H9 (cell line): ENCODE measurements around the gene ZMAT5. TPM values are rescaled to one million over a fixed set of nuclear protein-coding genes. Genes with fewer than 3 reads are reported as not detected.
A peak's percentile ranks its signal among the peaks of the same experiment; 100 is the strongest.

Experiments used
- DNase-seq: peaks from one replicate; pipeline ENCODE4 v3.0.0-alpha.2; 2017
- H2AFZ ChIP-seq: one replicate; pipeline ENCODE4 v1.6.1; 2013; ENCODE audit warnings: mild to moderate bottlenecking, low read length, control low read depth, moderate library complexity
- H2AK5ac ChIP-seq: 2 replicates; pipeline ENCODE4 v1.6.1; 2013; ENCODE audit warnings: low read length, control low read depth, mixed read lengths; ENCODE audit not compliant: insufficient read length
- H2BK120ac ChIP-seq: one replicate; pipeline ENCODE4 v1.6.1; 2013; ENCODE audit warnings: low read depth, mild to moderate bottlenecking, low read length, control low read depth, inconsistent platforms; ENCODE audit not compliant: poor library complexity, severe bottlenecking
- H2BK12ac ChIP-seq: 2 replicates; pipeline ENCODE4 v1.6.1; 2013; ENCODE audit warnings: low read length, control low read depth, mixed read lengths, low read depth; ENCODE audit not compliant: insufficient read length
- H2BK15ac ChIP-seq: 2 replicates; pipeline ENCODE4 v1.6.1; 2013; ENCODE audit warnings: low read depth, low read length, control low read depth
- H2BK20ac ChIP-seq: one replicate; pipeline ENCODE4 v1.6.1; 2013; ENCODE audit warnings: low read depth, mild to moderate bottlenecking, low read length, control low read depth, inconsistent platforms; ENCODE audit not compliant: poor library complexity, severe bottlenecking
- H2BK5ac ChIP-seq: 2 replicates; pipeline ENCODE4 v1.6.1; 2013; ENCODE audit warnings: low read length, control low read depth, mixed read lengths; ENCODE audit not compliant: insufficient read length
- H3K14ac ChIP-seq: 2 replicates; pipeline ENCODE4 v1.6.1; 2013; ENCODE audit warnings: low read length, control low read depth; ENCODE audit not compliant: insufficient read depth
- H3K18ac ChIP-seq: 2 replicates; pipeline ENCODE4 v1.6.1; 2013; ENCODE audit warnings: low read depth, mild to moderate bottlenecking, mixed read lengths, low read length, control low read depth; ENCODE audit not compliant: insufficient read length
- H3K23ac ChIP-seq: 2 replicates; pipeline ENCODE4 v1.6.1; 2013; ENCODE audit warnings: low read length, control low read depth, mixed read lengths, low read depth; ENCODE audit not compliant: insufficient read length
- H3K23me2 ChIP-seq: 2 replicates; pipeline ENCODE4 v1.6.1; 2013; ENCODE audit warnings: low read depth, mild to moderate bottlenecking, mixed read lengths, low read length, control low read depth; ENCODE audit not compliant: insufficient read length, poor library complexity, severe bottlenecking
- H3K27ac ChIP-seq: 2 replicates; pipeline ENCODE4 v1.5.1; 2013; ENCODE audit warnings: low read length, control low read depth, mixed read lengths, low read depth; ENCODE audit not compliant: insufficient read length
- H3K27me3 ChIP-seq: 2 replicates; pipeline ENCODE4 v1.6.1; 2013; ENCODE audit warnings: low read length, control low read depth, inconsistent platforms; ENCODE audit not compliant: insufficient read depth
- H3K4ac ChIP-seq: 2 replicates; pipeline ENCODE4 v1.6.1; 2013; ENCODE audit warnings: low read depth, mild to moderate bottlenecking, control low read depth, inconsistent platforms, low read length, moderate library complexity
- H3K4me1 ChIP-seq: 2 replicates; pipeline ENCODE4 v1.6.1; 2013; ENCODE audit warnings: low read length, control low read depth, inconsistent platforms; ENCODE audit not compliant: insufficient read depth
- H3K4me2 ChIP-seq: 2 replicates; pipeline ENCODE4 v1.6.1; 2013; ENCODE audit warnings: low read length, control low read depth, mixed read lengths; ENCODE audit not compliant: insufficient read length, insufficient read depth
- H3K56ac ChIP-seq: 2 replicates; pipeline ENCODE4 v1.6.1; 2013; ENCODE audit warnings: low read depth, mild to moderate bottlenecking, mixed read lengths, low read length, control low read depth; ENCODE audit not compliant: insufficient read length
- H3K79me1 ChIP-seq: 2 replicates; pipeline ENCODE4 v1.6.1; 2013; ENCODE audit warnings: low read depth, mild to moderate bottlenecking, moderate library complexity, low read length, control low read depth, inconsistent platforms; ENCODE audit not compliant: insufficient read depth, poor library complexity, severe bottlenecking
- H3K79me2 ChIP-seq: 2 replicates; pipeline ENCODE4 v1.6.1; 2013; ENCODE audit warnings: low read length, control low read depth, inconsistent platforms; ENCODE audit not compliant: insufficient read depth
- H3K9ac ChIP-seq: 2 replicates; pipeline ENCODE4 v1.6.1; 2013; ENCODE audit warnings: low read length, control low read depth, mixed read lengths; ENCODE audit not compliant: insufficient read length; ENCODE audit errors: extremely low read depth
- H3K9me3 ChIP-seq: one replicate; pipeline ENCODE4 v1.6.1; 2013; ENCODE audit warnings: low read depth, low read length, inconsistent platforms; ENCODE audit not compliant: control insufficient read depth
- H3T11ph ChIP-seq: one replicate; pipeline ENCODE4 v1.6.1; 2013; ENCODE audit warnings: mild to moderate bottlenecking, low read length, control low read depth, inconsistent platforms
- H4K20me1 ChIP-seq: one replicate; pipeline ENCODE4 v1.6.1; 2013; ENCODE audit not compliant: control insufficient read depth, insufficient read length, insufficient read depth
- H4K5ac ChIP-seq: 2 replicates; pipeline ENCODE4 v1.6.1; 2013; ENCODE audit warnings: low read depth, mild to moderate bottlenecking, mixed read lengths, low read length, control low read depth; ENCODE audit not compliant: insufficient read length
- H4K8ac ChIP-seq: replicated peaks from 2 replicates; pipeline ENCODE4 v1.6.1; 2013; ENCODE audit warnings: low read length, control low read depth, mixed read lengths, low read depth; ENCODE audit not compliant: insufficient read length
- H4K91ac ChIP-seq: 2 replicates; pipeline ENCODE4 v1.6.1; 2013; ENCODE audit warnings: low read depth, mild to moderate bottlenecking, moderate library complexity, mixed read lengths, low read length, control low read depth; ENCODE audit not compliant: insufficient read length
- H3K27ac Mint-ChIP-seq, 3 experiments: 2 replicates in 2 of 3; 3 replicates in 1 of 3; pipeline ENCODE4 v1.8.0; 2020 to 2021; ENCODE audit warnings: mixed read lengths in 3 of 3, mild to moderate bottlenecking in 1 of 3, moderate library complexity in 1 of 3
- H3K27me3 Mint-ChIP-seq: 2 replicates; pipeline ENCODE4 v1.8.0; 2021; ENCODE audit warnings: low read depth, mild to moderate bottlenecking, moderate library complexity, mixed read lengths
- H3K36me3 Mint-ChIP-seq, 3 experiments: 2 replicates in 2 of 3; 3 replicates in 1 of 3; pipeline ENCODE4 v1.8.0; 2020 to 2021; ENCODE audit warnings: low read depth in 3 of 3, mixed read lengths in 3 of 3; ENCODE audit not compliant: insufficient read depth in 1 of 3
- H3K4me1 Mint-ChIP-seq, 2 experiments: 2 replicates each; pipeline ENCODE4 v1.8.0; 2020; ENCODE audit warnings: mixed read lengths in 2 of 2
- H3K4me3 Mint-ChIP-seq, 2 experiments: 2 replicates in 1 of 2; 3 replicates in 1 of 2; pipeline ENCODE4 v1.8.0; 2020 to 2021; ENCODE audit warnings: mild to moderate bottlenecking in 2 of 2, mixed read lengths in 2 of 2, moderate library complexity in 1 of 2
- H3K9me3 Mint-ChIP-seq, 2 experiments: 2 replicates in 1 of 2; 3 replicates in 1 of 2; pipeline ENCODE4 v1.8.0; 2020; ENCODE audit warnings: mild to moderate bottlenecking in 2 of 2, mixed read lengths in 2 of 2, moderate library complexity in 1 of 2
- CTCF ChIP-seq: fragments of 200-600 bp; sonication (generic); conservative IDR thresholded peaks from 3 replicates; pipeline ENCODE4 v1.8.0; 2021; ENCODE audit warnings: antibody characterized with exemption, mild to moderate bottlenecking
- WGBS: extraction: QIAGEN DNeasy Blood & Tissue Kit; methylation state at CpG from one replicate; pipeline ENCODE4 v1.1.7; 2013; ENCODE audit warnings: missing lambda C conversion rate, low lambda C conversion rate, mixed read lengths; ENCODE audit not compliant: insufficient read length; ENCODE audit errors: extremely low coverage; 5-methylcytosine and 5-hydroxymethylcytosine counted together
- total RNA-seq: library from RNA; stranded (reverse); gene quantifications from 2 replicates; pipeline ENCODE4 v1.2.1, GENCODE V29; 2021

The ZMAT5 gene
- total RNA-seq, 1 experiment from 2014 or later, result 13.9 TPM

DNA sequence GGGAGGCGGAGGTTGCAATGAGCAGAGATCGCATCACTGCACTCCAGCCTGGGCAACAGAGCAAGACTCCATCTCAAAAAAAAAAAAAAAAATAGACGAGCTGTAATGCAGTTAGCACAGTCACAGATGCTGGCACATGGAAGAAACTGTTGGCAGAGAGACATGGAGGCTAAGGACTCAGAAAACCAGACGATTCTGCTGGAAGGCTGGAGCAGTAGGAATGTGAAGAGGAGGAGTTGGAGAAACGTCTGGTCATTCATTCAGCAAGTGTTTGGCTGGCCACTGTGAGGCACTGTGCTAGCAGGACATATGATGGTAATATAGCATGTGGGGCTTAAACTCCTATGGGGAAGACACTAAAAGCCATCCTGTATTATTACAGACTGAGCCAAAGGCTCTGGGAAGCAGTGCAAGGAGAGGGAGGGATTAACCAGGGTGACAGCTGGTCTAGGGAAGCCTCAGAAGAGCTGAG is 5.4 kb upstream of the ZMAT5 start:
- no peak overlapping the region for H2BK120ac ChIP-seq
- no peak overlapping the region for H4K8ac ChIP-seq
- no peak overlapping the region for H2AK5ac ChIP-seq
- H3K27me3 ChIP-seq, result no peaks in the 10 kb centered on the region
- no peaks in the 10 kb centered on the region; the same call in 1 of the 2 replicates for H3K4me1 ChIP-seq
- Mint-ChIP-seq H3K4me1 (peaks cover 9% of the 10 kb centered on the region in 2 experiments), H3K4me3 (no peak overlapping the region), H3K27me3 (peaks cover 10% of the 10 kb centered on the region), H3K27ac (peak overlapping the region in 1 of 3 experiments; percentile 82; a peak in 2 of 7 replicates), H3K36me3 (peaks cover 12 to 29% (median 24%) of the 10 kb centered on the region in 3 experiments; a peak in 6 of 7 replicates), H3K9me3 (no peaks in the 10 kb centered on the region)
- H4K91ac ChIP-seq, result no peak overlapping the region
- H3K18ac ChIP-seq, result no peak overlapping the region
- TF ChIP-seq CTCF, result peak; percentile 67
- H4K20me1 ChIP-seq, result no peaks in the 10 kb centered on the region
- H2BK12ac ChIP-seq, result no peak overlapping the region
- H3T11ph ChIP-seq, result no peak overlapping the region
- no peak overlapping the region for H3K56ac ChIP-seq
- no peak overlapping the region for H2BK15ac ChIP-seq
- H3K27ac ChIP-seq, result no peak overlapping the region
- H3K14ac ChIP-seq, result no peak overlapping the region
- H3K23me2 ChIP-seq, result peaks cover 7% of the 10 kb centered on the region
- no peak overlapping the region for H3K4ac ChIP-seq
- peak; percentile 45 for DNase-seq
- H3K9me3 ChIP-seq, result no peaks in the 10 kb centered on the region
- no peak overlapping the region for H4K5ac ChIP-seq
- H3K79me1 ChIP-seq, result no peaks in the 10 kb centered on the region
- no peak overlapping the region for H3K9ac ChIP-seq
- no peak overlapping the region for H3K23ac ChIP-seq
- H2BK5ac ChIP-seq, result no peak overlapping the region
- WGBS, result no CpG with 5 or more reads among the region's 5 CpGs
- no peak overlapping the region for H2AFZ ChIP-seq
- no peak overlapping the region for H2BK20ac ChIP-seq
- no peak overlapping the region for H3K4me2 ChIP-seq
- peaks cover 7% of the 10 kb centered on the region; the same call in 1 of the 2 replicates for H3K79me2 ChIP-seq
